Skeletal muscle satellite cell (primary cell): Measurements from ENCODE around the gene SPPL2B.
A peak's percentile ranks its signal among the peaks of the same experiment; 100 is the strongest.

Source experiments
- H3K27me3 ChIP-seq: 2 replicates; pipeline ENCODE4 v1.7.0; 2013; ENCODE audit warnings: low read length; ENCODE audit not compliant: control insufficient read depth, insufficient read depth
- H3K36me3 ChIP-seq: 2 replicates; pipeline ENCODE4 v1.7.0; 2013; ENCODE audit warnings: mild to moderate bottlenecking, control low read depth, low read length; ENCODE audit not compliant: insufficient read depth
- H3K4me1 ChIP-seq: 2 replicates; pipeline ENCODE4 v1.7.0; 2013; ENCODE audit warnings: low read length; ENCODE audit not compliant: control insufficient read depth, insufficient read depth
- H3K4me2 ChIP-seq: 2 replicates; pipeline ENCODE4 v1.7.0; 2013; ENCODE audit warnings: mild to moderate bottlenecking, low read length
- H3K4me3 ChIP-seq: 2 replicates; pipeline ENCODE4 v1.7.0; 2013; ENCODE audit warnings: low read length
- H3K9ac ChIP-seq: 2 replicates; pipeline ENCODE4 v1.7.0; 2013; ENCODE audit warnings: mild to moderate bottlenecking, low read depth, low read length, moderate library complexity
- H3K9me3 ChIP-seq: replicated peaks from 2 replicates; pipeline ENCODE4 v1.7.0; 2013; ENCODE audit warnings: mild to moderate bottlenecking, control low read depth, low read length

Gene SPPL2B

GRCh38 chr19:2317300-2317699 lies 11.2 kb upstream of the SPPL2B start:
- no peaks in the 10 kb centered on the region for H3K4me1 ChIP-seq
- peaks cover 10% of the 10 kb centered on the region for H3K27me3 ChIP-seq
- peaks cover 4% of the 10 kb centered on the region for H3K36me3 ChIP-seq
- H3K4me3 ChIP-seq: no peak overlapping the region
- H3K4me2 ChIP-seq: no peak overlapping the region
- H3K9me3 ChIP-seq: no peaks in the 10 kb centered on the region
- H3K9ac ChIP-seq: no peak overlapping the region

DNA sequence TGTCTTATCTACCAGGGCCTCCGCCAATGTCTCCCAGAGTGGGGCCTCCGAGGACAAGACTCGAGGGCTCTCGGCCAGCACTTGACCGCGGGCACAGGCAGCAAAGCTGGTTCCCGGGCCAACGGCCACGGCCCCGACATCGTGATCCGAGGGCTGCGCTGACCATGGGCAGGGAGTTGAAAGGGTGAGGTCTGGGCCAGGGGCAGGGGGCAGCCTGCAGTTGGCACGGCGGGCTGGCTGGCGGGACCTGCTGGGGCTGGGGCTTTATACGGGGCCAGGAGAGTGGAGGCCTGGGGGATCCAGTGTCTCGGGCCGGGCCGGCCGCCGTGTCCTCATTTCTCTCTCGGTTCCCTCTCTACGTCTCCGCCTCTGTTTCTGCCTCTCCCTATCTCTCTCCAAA lies 10.7 kb upstream of the SPPL2B start:
- no peaks in the 10 kb centered on the region for H3K4me1 ChIP-seq
- H3K4me2 ChIP-seq: no peak overlapping the region
- peaks cover 8% of the 10 kb centered on the region for H3K36me3 ChIP-seq
- no peaks in the 10 kb centered on the region for H3K9me3 ChIP-seq
- no peak overlapping the region for H3K9ac ChIP-seq
- H3K27me3 ChIP-seq: peaks cover 6% of the 10 kb centered on the region
- no peak overlapping the region for H3K4me3 ChIP-seq

GRCh38 chr19:2318923-2319322 lies 9.6 kb upstream of the SPPL2B start:
- no peak overlapping the region for H3K4me3 ChIP-seq
- peaks cover 13% of the 10 kb centered on the region for H3K36me3 ChIP-seq
- H3K4me2 ChIP-seq: no peak overlapping the region
- no peaks in the 10 kb centered on the region for H3K27me3 ChIP-seq
- H3K9ac ChIP-seq: no peak overlapping the region
- H3K4me1 ChIP-seq: no peaks in the 10 kb centered on the region
- no peaks in the 10 kb centered on the region for H3K9me3 ChIP-seq

DNA sequence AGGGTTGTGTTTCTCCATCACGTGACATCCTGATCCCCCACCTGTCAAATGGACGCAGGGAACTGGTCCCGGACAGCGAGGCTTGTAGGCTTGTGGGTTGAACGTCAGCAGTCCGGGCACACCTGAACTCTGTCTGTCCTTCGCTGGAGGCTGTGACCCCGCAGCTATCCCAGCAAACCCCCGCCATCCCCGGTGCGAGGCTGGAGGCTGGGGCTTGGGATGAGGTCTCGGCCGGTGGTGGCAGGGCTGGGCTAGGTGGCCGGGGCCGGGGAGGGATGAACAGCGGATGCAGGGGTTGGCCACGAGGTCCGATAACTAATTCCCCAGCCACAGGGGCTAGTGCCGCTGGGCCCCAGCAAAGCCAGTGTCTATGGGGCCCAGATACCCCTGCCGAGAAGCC lies 8.9 kb upstream of the SPPL2B start:
- no peak overlapping the region for H3K9ac ChIP-seq
- no peak overlapping the region for H3K4me3 ChIP-seq
- peaks cover 13% of the 10 kb centered on the region for H3K36me3 ChIP-seq
- no peak overlapping the region for H3K4me2 ChIP-seq
- no peaks in the 10 kb centered on the region for H3K27me3 ChIP-seq
- no peaks in the 10 kb centered on the region for H3K4me1 ChIP-seq
- H3K9me3 ChIP-seq: no peaks in the 10 kb centered on the region

DNA sequence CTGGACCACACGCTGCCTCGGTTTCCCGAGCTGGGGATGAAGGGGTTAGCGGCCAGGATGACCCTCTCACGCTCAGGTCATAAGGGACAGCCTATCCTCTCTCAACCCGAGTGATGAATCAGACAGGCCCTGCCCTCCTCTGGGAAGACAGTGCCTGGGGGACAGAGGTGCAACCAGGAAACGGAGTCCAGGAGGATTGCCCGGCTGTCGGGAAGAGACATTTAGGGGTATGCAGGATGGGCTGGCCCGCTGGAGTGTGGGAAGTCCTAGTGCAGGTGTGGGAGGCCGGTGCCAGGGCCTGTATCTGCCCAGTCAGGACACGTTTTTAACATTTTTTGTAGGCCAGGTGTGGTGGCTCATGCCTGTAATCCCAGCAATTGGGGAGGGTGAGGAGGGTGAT lies 8.4 kb upstream of the SPPL2B start:
- Histone ChIP-seq H3K4me3 (no peak overlapping the region), H3K4me2 (no peak overlapping the region), H3K9me3 (no peaks in the 10 kb centered on the region), H3K27me3 (no peaks in the 10 kb centered on the region), H3K4me1 (no peaks in the 10 kb centered on the region), H3K36me3 (peaks cover 13% of the 10 kb centered on the region), H3K9ac (no peak overlapping the region)

DNA sequence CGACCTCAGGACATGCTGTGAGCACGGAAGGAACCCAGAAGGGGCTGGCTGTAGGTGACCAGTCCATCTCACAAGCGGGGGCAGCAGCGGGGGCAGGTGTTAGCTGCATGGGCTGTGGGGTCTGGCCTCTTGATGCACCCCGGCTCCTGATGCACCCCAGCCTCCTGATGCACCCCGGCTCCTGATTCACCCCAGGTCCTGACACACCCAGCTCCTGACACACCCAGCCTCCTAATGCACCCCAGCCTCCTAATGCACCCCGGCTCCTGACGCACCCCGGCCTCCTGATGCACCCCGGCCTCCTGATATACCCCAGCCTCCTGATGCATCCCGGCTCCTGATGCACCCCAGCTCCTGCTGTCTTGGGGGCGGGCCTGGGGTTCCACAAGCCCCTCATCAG lies 7.5 kb upstream of the SPPL2B start:
- Histone ChIP-seq H3K9ac (no peak overlapping the region), H3K4me1 (no peaks in the 10 kb centered on the region), H3K36me3 (peaks cover 18% of the 10 kb centered on the region), H3K9me3 (no peaks in the 10 kb centered on the region), H3K4me3 (no peak overlapping the region), H3K4me2 (no peak overlapping the region), H3K27me3 (no peaks in the 10 kb centered on the region)

- Histone ChIP-seq H3K9me3 (no peaks in the 10 kb centered on the region), H3K4me2 (no peak overlapping the region), H3K27me3 (no peaks in the 10 kb centered on the region), H3K36me3 (peaks cover 22% of the 10 kb centered on the region), H3K9ac (no peak overlapping the region), H3K4me3 (no peak overlapping the region), H3K4me1 (peaks cover 1% of the 10 kb centered on the region)
Measured at GRCh38 chr19:2321565-2322283, 6.8 kb upstream of the SPPL2B start.

- no peak overlapping the region for H3K4me2 ChIP-seq
- no peaks in the 10 kb centered on the region for H3K27me3 ChIP-seq
- H3K9ac ChIP-seq: no peak overlapping the region
- peaks cover 25% of the 10 kb centered on the region for H3K36me3 ChIP-seq
- H3K4me3 ChIP-seq: no peak overlapping the region
- H3K9me3 ChIP-seq: no peaks in the 10 kb centered on the region
- peaks cover 10% of the 10 kb centered on the region for H3K4me1 ChIP-seq
Measured at GRCh38 chr19:2323707-2324106, 4.8 kb upstream of the SPPL2B start.

DNA sequence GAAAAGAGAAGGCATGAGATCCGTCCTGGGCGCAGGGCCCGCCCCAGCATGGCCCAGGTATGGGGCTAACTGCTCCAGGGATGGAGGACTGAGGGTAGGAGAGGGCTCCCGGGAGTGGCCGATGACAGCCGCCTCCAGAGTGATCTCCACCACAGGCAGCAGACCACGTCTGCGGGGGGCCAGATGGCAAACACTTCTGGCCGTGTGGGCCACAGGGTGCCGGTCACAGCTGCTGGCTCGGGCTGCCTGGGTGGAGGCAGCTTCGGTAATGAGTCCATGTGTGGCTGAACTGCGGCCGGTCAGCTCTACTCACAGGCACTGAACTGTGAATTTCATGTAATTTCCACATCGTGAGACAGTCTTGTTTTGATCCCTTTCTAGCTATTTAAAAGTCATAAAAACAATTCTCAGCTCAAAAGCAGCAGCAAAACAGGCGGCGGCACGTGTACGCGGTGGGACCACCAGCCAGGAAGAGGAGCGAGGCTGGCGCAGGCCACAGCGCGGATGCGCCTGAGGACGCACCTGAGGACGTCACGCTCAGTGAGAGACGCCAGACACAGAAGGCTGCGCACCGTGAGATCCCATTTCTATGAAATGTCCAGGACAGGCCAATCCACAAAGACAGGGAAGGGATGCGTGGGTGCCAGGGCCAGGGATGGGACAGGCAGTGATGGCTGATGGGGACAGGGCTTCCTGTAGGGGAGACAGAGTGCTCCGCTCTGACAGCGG lies 4.1 kb upstream of the SPPL2B start:
- Histone ChIP-seq H3K36me3 (peaks cover 25% of the 10 kb centered on the region), H3K4me1 (peaks cover 15% of the 10 kb centered on the region), H3K27me3 (no peaks in the 10 kb centered on the region), H3K9me3 (no peaks in the 10 kb centered on the region), H3K9ac (no peak overlapping the region), H3K4me2 (no peak overlapping the region), H3K4me3 (no peak overlapping the region)

GRCh38 chr19:2325281-2326046 lies 3.0 kb upstream of the SPPL2B start:
- Histone ChIP-seq H3K9ac (no peak overlapping the region), H3K9me3 (no peaks in the 10 kb centered on the region), H3K27me3 (no peaks in the 10 kb centered on the region), H3K36me3 (peaks cover 25% of the 10 kb centered on the region), H3K4me3 (no peak overlapping the region), H3K4me2 (no peak overlapping the region), H3K4me1 (peaks cover 21% of the 10 kb centered on the region)

- Histone ChIP-seq H3K4me2 (peak overlapping the region; percentile 100), H3K27me3 (no peaks in the 10 kb centered on the region), H3K4me3 (peak overlapping the region; percentile 86), H3K9ac (peak overlapping the region; percentile 97), H3K9me3 (no peaks in the 10 kb centered on the region), H3K4me1 (peaks cover 26% of the 10 kb centered on the region), H3K36me3 (peaks cover 21% of the 10 kb centered on the region)
Measured at GRCh38 chr19:2326699-2327360, 1.7 kb upstream of the SPPL2B start.
